ENCODE data around the gene DPP3.

The DPP3 gene

GRCh38 chr11:66465373-66466224 lies 14.6 kb upstream of the DPP3 start:
- no peak for DNase-seq

- DNase-seq, result peak; percentile 88
Measured at GRCh38 chr11:66466225-66467033, 13.8 kb upstream of the DPP3 start, which contains the start of gene PELI3. Gene PELI3, plus strand, starts transcription at chr11:66466905. Its CDS starts 1,224 bp downstream, at chr11:66468129.

GRCh38 chr11:66467034-66467659 lies 13.1 kb upstream of the DPP3 start:
- DNase-seq, result peak; percentile 46

- peak; percentile 45 for DNase-seq
Measured at GRCh38 chr11:66467756-66468155, 12.5 kb upstream of the DPP3 start.

DNA sequence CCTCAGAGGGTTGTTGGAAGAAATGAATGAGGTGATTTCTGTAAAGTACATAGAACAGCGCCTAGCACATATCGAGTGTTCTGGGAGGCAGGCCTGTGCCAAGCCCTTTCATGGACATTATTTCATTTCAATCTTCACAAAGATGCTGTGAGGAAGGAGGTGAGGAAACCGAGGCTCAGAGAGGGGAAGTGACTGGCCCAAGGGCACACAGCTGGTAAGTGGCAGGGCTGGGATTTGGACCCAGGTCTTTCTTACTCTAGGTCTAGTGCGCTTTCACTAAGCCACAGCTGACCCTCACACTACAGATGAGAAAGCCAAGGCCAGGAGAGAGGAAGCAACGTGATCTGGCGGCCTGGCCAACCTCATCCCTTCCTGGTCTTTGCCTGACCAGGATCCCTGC lies 11.5 kb upstream of the DPP3 start:
- no peak for DNase-seq

- DNase-seq, result no peak
Measured at GRCh38 chr11:66469441-66469840, 10.8 kb upstream of the DPP3 start.

- DNase-seq, result no peak
Measured at GRCh38 chr11:66470015-66470414, 10.2 kb upstream of the DPP3 start.

DNA sequence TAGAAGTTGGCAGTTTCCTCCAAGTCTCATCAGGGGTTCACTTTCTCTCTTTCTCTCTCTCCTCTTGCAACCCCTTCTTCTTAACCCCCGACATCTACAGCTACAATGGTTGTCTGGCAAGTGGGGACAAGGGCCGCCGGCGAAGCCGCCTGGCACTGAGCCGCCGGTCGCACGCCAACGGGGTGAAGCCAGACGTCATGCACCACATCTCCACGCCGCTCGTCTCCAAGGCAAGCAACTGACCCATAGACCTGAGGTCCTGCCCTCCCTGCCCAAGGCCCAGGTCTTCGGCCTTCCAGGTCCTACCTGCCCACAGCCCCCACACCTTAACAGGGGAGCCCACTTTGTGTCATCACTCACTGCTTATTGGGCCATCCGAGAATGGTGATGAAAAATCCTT lies 9.1 kb upstream of the DPP3 start:
- DNase-seq, result no peak

- DNase-seq, result no peak
Measured at GRCh38 chr11:66472054-66472453, 8.2 kb upstream of the DPP3 start.

DNA sequence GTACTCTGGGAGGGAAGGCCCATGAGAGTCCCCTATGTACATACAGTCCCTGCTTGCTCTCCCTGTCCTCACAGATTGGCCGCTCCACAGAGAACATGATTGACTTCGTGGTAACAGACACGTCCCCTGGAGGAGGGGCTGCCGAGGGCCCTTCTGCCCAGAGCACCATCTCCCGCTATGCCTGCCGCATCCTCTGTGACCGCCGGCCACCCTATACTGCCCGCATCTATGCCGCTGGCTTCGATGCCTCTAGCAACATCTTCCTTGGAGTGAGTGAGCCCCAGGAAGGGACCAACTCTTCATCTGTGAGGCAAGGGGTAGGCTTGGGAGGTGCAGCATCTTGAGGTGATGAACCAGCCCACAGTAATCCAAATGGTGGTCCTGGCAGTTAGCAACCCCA lies 7.1 kb upstream of the DPP3 start:
- DNase-seq, result no peak

GRCh38 chr11:66473608-66474515 lies 6.4 kb upstream of the DPP3 start:
- DNase-seq, result no peak

- peak; percentile 15 for DNase-seq
Measured at GRCh38 chr11:66475349-66476172, 4.7 kb upstream of the DPP3 start.

DNA sequence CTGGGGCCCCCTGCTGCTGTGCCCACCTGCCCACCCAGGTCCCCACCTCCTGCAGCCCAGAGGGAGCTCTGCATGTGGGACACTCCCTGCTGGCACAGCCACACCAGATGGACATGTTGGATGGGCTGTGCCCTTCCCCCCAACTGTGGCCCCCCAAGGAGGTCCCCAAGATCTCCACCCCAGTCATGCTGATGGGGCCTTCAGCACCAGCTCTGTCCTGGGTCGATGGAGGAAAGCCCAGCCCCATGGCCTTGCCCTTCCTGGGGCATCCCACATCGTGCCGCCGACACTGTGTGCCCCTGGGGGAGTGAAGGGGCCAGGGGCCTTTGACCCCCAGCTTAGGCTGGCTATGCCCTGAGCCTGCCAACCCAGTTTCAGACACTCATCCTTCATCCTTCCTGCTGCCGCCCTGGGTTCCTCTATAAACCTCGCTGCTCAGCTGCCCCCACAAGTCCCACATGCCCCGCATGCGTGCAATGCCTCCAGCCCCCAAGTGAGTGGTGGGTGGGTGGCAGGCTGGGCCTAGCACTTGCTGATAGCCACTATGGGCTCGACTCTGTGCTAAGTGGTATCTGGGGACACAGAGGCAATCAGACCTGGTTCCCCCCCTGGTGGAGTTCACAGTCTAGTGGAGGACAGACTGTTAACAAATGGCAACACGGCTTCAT lies 3.9 kb upstream of the DPP3 start:
- no peak for DNase-seq

- no peak for DNase-seq
Measured at GRCh38 chr11:66476841-66477251, 3.4 kb upstream of the DPP3 start.

DNA sequence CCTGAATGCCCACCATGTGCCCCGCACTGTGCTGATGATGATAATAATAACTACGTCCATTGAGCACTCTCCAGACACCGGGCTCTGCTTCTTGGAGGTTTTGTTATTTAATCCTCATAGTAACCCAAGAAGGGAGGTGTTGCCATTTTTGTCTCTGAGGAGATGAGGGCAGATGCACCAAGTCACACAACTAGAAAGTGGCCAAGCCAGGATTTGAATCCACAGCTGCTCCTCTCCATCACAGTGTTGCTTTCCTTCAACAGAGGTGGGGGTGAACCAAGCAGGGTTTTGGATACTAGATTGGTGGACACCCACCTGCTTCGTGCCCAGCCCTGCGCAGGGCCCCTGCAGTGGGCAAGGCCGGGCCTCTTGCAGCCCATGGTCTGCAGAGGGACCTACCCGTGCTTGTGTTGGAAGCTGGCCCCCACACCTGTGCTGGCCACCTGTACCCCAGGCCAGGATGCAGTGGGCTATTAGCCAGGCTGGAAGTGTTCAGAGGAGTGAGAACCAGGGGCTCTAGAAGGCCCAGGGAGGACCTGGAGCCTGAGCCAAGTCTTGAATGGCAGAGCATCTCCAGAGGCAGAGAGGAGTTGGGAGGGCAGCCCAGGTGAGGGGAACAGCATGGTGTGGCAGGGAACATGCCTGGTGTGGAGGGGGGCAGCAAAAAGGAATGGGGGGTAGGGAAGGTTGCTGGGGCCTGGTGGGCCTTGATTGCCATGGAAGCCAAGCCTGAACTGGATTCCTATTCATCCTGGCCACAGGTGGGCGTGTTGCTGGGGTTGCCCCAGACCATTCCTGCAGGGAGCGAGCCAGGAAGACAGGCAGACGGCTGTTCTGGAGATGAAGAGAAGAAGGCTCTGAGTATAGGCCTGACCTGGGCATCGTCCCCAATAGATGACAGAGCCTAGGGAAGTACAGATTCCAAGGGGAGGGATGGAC lies 2.7 kb upstream of the DPP3 start:
- DNase-seq, result no peak

DNA sequence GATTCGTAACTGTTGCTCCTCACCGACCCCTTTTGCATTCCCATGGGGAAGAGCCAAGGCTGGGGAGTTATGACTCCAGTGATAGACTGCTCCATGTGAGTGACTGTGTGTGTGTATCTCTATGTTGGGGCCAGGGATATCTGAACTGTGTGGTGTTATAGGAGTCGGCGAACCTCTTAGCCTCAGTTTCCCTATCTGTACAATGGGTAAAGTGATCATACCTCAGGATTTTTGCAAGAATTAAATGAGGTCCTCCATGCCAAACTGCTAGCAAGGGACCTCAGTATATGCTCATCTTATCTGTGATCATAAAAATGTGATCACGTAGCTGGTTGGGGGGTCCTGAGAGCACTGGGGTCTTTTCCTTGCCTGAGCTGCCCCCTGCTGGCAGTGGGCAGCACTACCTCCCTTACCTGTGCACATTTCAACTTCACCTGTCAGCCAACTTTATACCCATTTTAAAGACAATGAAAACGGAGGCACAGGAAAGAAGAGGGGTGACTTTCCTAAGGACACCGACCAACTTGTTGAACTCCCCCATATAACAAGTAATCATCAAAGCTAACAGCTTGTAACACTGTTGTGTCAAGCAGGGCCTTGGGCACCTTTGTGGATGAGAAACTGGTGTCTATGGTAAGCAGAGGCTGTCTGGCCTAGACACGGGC lies 1.4 kb upstream of the DPP3 start:
- peak; percentile 27 for DNase-seq

DNA sequence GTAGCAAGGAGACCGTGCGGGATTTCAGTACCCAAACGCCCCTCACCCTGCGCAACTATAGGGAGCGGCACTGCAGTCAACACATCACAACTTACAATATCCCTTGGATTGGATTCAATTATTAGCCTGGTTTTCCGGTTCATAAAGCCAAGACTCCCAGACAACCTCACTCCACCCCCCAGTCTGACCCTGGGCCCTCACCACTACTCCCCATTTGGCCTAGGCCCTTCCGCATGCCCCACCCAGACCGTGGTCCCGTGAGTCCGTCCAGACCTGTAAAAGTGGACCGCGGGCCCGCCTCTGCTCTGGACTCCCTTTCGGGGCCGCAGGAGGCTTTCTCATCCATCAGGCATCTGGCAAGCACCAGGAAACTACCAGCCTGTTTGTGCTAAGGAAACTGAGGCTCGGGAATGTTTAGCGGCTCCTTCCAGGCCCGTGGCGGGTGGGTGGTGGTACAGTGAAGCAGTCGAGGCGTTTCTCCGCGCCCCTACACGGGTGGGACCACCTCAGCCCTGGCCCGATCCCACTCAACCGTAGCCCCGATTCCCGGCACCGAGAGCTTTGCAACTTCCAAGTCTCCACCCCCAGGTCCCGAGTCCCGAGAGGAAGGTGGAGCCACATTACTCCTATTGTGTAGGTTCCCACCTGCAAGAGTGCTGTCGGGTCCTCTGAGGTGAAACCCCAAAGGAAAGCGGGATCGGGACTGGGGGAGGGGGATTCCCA lies 679 bp upstream of the DPP3 start:
- peak; percentile 89 for DNase-seq

DNA sequence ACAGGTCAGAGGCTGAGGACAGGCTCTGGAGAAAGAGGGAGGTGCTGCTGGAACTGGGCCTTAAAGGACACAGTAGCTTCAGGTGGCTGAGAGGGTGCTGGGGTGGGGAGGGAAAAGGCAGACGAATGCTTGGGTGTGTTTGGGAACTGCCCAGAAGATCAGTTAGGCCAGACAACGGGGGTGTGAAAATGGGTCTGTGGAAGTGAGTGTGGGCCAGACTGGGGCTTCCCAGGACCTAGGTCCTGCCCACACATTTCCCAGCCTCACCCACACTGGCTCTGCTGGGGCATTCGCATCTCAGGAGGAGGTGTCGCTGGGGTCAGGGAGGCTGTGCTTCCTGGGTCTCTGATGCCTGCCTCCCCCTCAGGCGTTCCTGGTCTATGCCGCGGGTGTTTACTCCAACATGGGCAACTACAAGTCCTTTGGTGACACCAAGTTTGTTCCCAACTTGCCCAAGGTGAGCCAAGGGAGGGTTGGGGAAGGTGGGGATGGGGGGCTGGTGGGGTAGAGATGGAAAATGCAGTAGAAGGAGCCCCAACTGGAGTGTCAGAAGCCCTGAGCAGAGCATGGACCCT lies 4.7 kb downstream of the DPP3 start:
- no peak for DNase-seq
